Fibroblast of skin of back (primary cell): ENCODE measurements around the gene SDC4.
A peak's percentile ranks its signal among the peaks of the same experiment; 100 is the strongest.

ENCODE experiments used
- DNase-seq: peaks from one replicate; pipeline ENCODE4 v3.0.0-alpha.2; 2013

SDC4 gene

DNA sequence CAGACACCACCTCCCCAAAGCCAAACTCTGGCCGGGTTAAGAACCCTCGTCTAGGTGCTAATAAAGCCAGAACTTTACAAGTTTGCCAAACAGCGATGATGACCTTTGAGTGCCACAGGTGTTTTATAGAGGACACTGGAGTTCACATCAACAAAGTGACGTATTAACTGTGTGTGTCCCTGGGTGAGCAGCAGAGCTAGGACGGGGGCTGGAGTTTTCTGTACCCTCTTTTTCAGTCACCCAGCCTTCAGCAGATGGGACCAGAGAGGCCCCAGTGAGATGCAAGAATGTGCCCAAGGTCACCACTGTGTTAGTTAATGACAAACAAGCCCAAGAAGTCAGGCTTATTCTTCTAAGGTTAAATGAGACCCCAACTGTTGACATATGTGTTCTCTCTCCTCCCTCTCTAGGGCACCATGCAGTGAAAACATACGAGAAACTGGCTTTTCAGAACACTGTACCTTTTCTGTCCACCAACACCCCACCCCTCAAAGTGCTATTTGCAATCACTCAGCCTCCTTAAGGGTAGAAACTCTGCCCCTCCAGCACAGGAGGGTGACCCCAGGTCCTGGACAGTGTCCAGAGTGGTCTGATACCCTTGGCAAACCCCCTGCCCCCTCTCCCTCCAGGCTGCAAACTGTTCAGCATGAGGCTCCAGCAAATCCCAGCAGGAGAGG, 5.2 kb downstream of the SDC4 start:
- DNase-seq, result no peak

DNA sequence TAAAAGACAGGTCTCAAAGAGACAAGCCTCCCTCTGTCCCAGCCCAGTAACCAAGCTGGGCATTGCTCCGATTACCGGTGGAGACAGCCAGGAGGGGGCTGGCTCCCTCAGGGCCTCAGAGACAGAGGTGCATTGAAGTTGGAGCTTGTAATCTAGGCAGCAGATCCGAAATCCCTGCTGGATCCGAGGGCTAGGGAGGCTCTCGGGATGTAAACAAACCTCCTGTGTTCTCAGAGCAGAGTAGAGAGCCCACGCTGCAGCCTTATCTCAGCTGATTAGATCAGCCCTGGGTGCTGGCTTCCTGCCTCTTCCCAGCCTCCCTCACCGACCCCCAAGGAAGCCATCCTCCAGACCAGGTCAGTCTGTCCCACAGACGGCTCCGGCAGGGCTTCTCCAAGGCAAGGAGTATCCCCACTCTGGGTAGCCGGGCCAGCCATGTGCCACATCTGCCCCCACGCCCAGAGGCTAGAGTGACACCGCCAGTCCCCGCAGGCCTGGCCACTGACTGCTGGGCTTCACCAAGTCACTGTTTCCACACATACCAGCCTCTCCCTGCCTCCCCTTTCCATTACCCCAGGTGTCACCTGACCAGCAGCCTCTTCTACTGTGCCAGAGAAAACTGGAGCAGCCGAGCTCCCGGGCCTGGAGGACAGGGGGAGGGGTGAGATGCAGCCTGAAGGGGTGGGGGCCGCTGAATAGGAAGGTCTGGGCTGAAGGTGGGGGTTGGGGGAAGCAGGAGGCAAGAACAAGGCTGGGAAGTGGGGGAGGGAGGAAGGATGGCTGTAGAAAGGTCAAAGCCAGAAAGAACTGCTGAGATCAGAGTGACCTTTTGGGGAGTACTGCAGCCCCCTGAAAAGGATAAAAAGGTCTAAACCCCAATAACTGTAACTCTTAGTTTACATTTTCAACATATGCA, 6.0 kb downstream of the SDC4 start:
- peak; percentile 35 for DNase-seq

DNA sequence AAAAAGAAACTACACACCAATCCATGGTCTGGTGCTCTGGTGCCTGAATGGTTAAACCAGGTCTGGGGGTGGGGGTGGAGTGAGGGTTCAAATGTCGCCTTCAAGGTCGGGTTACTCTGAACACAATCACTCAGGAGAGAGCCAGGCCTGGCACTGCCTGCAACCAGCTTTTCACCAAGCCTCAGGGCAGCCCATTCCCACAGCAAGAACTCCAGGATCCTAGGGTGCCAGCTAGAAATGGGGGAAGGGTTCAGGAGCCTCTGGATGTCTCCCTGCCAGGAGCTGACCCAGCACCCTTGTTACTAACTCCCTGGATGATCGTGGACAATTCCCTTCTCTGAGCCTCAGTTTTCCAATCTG, 6.7 kb downstream of the SDC4 start:
- DNase-seq, result no peak

DNA sequence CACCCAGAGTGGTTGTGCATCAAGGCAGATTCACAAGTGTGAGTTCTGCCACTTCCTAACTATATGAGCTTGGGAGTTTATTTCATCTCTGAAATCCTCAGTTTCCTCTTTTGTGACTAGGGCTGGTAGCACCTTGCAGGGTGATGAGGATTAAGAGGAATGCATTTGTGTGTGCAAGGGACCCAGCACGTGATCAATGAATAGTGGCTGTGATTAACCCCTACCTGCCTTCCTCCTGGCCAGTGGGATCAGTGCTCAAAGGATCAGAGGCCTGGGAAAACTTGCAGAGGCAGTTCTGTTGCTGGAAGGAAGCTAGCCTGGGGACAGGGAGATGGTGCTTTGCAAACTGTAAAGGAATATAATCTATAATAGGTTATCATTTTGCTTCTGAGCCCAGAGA, 7.3 kb downstream of the SDC4 start:
- no peak for DNase-seq

DNA sequence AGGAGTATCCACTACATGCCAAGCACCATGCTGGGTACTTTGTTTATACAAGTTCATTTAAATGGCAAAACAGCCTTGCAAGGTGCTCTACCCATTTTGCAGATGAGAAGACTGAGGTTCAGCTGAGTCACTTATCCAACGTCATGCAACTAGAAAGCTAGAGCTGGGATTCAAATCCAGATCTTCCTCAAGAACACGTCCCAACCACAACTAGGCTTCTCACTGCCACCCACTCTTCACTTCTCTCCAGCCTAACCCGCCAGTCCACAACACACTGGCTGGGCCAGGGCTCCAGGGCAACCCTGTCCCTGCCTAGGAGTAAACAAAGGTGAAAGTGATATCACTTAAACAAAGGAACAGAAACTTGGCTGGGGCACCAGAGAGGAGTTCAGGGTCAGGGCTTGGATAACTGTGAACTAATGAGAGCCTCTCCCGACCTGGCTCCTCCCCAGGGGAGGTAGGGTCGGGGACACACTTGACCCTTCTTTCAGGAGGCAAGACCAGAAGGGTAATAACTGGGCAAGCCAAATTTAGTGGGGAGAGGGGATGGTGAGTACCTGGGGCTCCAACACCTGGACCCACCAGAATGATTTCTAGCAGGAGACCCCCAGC, 7.9 kb downstream of the SDC4 start:
- no peak for DNase-seq

DNA sequence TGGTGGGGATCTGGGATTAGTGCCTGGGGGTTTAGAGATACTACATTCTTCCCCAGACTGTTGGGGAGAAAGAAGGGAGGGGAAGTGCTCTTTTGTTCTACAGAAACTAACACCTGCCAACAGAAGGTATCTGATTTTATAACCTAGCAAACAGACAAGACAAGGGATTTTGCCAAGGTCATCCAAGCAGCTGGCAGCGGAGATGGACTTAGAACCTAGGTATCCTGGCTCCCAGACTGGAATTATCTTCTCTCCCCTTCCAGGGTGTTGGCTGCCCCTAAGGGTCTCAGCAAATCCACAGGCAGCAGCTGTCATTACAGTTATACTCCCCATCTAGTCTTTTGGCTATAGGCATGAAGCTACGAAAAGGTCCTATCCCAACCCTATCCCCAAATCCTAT, 8.4 kb downstream of the SDC4 start:
- DNase-seq, result no peak

DNA sequence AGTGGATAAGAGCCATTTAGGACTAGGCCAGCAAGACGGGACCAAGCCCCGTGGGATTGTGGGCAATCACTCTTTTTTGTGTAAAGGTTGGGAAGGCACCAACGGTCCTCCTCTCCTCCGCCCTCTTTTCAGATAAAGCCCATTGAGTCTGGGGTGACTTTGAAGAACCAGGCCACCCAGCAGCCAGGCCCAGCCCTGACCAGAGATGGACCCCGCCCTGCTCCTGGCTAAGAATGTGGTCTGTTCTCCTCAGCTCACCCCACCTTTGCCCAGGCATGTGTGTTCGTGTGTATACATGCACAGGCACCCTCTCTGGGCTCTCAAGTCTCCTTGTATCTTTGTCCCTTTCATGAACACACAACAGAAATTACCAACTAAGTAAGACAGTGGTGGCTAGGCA, 9.1 kb downstream of the SDC4 start:
- DNase-seq, result no peak

DNA sequence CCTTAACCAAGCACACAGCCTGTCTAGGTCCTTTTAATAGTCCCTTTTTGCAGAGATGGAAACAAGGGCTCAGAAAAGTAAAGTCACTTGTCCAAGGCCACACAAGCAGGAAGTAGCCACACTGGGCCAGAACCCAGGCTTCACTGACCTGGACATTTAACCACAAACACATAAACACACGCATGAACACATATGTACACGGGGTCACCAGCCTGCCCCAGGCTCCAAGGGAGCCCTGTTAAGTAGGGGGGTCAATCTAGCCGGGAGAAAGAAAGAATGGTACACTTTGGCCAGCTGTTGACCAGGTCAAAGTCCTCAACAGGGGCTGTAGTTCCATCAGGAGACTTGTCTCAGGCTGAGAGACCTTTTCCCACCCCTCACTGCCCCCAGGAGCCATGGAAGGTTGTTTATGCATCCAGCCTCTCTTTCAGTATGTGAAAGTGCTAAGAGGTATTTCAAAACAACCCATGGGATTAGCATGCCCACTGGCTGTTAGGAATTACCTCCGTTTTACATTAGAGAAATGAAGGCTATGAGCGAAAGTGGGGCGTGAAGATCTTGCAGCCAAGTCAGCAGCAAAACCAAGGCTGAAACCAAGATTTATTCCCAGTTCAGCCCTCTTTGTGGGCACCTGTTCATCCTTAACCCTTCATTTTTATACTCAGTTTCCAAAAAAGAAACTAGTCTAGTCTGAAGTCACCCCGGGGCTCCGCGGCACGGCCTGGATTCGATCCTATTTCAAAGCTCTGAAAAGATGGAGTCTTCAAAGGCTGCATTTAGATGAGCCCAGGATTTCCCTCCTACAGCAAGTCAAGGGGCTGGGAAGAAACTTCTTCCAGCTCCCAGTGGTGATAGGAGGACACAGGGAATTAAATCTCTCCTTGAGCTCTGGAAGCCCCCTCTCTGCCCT, 9.8 kb downstream of the SDC4 start:
- DNase-seq, result no peak

DNA sequence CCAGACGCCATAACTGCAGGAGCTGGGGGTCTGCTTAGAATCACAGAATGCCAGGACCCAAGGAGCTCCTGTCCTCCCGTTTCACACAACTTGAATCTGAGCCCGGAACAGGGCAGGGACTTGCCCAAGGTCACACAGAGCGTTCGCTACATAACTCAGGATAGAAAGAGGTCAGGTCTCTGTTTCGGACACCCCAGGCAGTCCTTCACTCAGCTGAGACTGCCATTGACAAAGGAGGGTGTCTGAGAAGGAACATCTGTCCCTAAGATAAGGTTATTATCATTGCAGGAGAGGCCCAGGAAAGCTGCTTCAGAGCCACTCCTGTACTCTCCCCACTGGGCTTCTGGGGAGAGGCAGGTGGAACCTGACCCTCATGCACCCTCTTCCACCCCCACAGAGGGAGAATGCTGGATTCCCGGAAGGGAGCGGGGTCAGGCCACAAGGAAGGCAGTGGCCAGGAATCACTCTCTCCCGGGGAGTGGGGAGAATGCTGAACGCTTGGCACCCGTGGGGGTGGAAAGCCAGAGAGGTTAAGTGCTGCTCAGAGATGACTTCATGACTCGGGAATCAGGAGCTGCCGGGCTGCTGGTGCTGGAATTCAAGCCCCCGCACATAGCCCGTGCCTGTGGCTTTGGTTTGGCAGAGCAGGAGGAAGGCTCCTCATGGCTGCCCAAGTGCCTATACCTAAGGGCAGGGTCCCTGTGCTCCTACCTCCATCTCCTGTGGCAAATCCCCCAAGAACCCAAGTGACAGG, 10.7 kb downstream of the SDC4 start:
- DNase-seq, result peak; percentile 94

DNA sequence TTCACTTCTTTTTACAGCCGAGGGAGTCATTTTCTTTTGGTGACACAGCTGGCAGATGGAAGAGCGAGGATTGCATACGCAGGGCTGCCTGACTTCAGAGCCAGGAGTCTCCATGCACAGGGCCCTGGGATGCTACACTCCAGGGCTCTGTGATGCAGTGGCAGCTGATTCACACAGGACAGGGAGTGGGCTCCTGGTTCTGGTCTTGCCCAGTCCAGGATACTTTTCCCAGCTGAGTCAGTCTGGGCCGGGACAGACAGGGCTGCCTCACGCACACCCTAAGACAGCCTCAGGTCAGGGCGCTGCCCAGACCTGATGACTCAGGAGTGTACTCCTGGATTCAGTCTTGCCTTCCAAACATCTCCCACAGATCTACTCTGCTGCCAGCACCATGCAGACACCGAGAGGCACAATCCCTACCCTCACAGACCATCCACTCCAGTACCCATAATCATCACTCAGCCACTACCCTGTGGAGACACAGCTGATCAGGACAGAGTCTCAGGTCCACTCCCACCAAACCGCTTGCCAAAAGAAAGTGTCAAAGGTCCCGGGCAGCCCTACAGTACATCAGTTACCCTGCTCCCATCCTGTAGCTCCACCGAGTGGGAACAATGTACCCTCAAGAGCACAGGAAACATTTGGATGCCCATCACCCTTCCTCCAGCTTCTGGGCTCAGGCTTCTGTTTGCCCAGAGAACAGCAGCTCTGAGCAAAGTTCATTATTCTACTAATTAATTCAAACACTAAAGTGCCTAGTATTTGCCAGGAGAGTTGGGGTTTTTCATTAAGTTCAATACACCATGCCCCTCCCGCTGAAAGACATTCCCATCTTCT, 11.5 kb downstream of the SDC4 start:
- peak; percentile 80 for DNase-seq

DNA sequence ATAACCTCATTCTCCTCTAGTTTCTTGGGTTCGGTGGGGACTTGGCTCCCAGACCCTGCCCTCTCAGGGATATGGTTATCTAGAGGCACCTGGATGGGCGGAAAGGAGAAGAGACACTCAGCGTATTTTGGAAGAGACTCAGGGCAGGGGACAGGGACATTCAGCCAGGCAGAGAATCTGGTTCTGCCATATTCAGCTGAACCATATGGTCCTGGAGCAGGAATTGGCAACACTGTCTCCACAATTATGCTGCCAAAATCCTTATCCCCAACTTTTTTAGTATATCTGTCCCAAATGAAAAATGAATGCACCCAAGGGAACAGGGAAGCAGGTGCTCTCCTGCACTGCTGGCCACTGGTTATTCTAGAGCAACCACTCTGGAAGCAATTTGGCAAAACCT, 17.7 kb downstream of the SDC4 start:
- no peak for DNase-seq

DNA sequence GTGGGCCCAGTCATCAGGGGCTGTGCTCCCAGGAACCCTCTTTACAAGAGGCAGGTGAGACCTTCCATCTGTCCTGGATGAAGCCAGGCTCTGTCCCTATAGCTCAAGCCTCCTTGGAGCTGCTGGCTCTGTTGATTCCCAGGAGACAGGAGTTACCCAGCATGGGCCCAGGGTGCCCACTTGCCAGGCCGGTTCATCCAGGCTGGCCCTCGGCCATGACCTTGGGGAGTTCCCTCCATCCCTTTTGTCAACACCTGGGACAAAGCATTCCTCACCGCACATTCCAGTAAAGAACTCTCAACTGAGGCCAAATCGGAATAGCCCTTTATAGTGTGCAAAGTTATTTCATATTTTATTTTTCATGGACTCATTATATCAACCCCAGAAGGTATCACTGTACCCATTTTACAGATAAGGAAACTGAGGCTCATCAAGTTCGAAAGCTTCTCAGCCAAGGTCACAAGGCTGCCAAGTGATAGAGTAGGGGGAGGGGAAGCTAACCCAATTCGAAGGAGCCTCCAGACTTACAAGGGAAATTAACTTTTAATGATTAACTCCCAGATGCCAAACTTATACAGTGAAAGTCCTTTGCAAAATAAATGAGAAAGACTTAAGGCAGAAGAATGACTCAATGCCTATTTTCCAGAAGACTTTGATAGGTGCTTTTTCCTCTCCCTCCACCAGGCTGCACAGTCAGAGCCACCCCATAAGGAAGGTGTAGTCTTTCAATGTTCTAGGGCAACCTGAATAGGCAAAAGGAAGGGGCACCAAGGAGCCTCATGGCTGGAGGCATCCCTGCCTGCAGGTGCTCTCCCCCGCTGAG, 18.5 kb downstream of the SDC4 start:
- DNase-seq, result no peak

DNA sequence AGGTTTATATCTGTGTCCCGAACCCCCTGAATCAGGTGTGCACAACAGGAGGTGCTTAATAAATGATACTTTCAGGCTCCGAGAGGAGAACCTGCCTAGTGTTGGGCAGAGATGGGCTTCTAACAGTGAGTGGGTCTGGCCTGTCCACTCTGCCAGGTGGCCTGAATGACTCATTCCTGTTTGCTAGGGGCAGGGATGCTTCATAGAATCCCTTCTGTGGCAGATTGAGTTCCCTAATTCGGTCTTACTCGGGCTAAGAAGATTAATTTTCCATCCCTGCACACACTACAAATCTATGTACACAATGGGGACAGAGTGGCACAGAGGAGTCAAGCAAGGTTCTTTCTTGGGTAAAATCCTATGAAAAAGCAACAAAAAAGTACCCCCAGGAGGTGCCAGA, 19.8 kb downstream of the SDC4 start:
- DNase-seq, result no peak

DNA sequence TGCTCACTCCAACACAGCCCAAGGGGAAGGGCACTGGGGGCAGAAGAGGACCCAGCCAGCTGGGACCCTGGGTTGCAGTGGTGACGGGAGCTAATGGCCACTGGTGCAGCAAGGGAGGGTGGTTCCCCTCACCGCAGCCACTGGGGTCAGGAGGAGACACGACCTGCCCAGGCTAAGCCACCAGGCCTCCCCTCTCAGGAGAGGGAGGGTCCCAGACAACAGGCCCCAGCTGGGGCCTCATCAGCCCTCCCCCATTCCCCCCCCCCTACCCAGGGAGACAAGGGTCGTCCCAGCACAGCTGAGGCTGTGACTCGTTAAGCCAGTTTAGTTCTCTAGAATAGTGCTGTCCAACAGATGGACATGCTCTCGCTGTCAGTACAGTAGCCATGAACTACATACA, 22.9 kb downstream of the SDC4 start:
- no peak for DNase-seq

DNA sequence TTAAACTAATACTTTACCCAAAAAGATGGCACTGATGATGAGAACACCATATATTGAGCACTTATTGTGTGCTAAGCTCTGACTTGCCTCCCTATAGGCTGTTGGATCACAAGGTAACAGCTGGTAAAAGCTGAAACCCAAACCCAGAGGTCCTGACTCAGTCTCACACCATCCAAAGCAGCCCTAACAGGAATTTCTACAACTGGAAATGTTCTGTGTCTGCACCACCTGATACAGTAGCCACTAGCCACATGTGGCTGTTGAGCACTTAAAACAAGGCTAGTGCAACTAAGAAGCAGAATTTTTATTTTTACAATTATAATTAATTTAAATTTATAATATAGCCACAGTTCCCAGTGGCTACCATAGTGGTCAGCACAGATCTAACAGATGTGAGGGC, 24.5 kb downstream of the SDC4 start:
- DNase-seq, result no peak

DNA sequence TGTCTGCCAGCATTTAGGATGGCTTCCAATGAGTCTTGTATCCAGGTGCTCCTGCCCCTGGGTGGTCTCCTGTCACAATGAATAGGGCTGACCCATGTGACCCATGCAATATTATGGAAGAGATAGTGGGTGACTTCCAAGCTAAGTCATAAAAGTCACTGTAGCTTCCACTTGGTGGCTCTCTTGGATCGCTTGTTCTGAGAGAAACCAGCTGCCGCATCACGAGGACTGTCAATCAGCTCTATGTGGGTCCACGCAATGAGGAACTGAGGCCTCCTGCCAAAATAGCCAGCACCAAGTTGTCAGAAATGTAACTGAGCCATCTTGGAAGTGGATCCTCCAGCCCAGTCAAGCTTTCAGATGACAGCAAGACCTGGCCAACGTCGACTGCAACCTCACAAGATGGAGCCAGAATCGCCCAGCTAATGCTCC, 25.3 kb downstream of the SDC4 start:
- peak; percentile 51 for DNase-seq

DNA sequence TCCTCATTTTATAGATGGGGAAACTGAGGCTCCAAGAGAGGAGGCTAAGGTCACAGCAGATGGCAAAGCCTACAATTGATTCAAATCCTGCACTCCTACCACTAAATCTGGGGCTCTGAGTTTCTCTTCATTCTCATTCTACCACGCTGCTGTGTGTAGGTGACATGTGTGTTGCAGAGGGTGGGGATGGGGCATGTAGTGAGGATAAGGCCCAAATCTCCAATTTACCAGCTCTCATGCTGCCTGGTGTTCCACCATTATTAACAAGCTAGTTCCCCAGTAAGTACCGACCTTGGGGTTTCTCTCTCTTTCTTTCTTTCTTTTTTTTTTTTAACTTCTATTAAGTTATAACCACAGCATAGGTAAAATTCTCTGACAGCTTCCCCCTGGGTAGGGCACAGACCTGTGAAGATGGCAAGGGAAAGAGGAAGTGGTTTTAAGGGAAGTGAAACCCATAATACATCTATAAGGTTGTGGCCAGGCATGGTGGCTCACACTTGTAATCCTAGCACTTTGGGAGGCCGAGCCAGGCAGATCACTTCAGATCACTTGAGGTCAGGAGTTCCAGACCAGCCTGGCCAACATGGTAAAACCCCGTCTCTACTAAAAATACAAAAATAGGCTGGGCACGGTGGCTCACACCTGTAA, 27.2 kb downstream of the SDC4 start:
- DNase-seq, result no peak

DNA sequence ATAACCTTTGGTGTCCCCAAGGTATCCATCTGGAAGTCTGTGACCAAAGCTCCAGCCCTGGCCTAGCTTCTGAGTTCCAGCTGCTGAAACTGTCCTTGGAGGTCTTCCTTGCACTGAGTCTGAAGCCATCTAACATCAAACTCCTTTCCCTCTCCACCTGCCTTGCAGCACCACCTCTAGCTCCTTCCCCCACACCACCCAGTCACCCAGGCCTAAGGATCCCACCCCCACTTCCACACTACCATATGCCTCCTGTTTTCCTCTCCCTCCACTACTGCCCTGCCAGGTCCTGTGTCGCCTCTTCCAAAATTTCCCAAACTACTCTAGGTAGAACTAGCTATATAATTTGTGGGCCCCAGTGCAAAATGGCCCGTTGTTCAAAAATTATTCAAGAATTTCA, 29.3 kb downstream of the SDC4 start:
- no peak for DNase-seq

DNA sequence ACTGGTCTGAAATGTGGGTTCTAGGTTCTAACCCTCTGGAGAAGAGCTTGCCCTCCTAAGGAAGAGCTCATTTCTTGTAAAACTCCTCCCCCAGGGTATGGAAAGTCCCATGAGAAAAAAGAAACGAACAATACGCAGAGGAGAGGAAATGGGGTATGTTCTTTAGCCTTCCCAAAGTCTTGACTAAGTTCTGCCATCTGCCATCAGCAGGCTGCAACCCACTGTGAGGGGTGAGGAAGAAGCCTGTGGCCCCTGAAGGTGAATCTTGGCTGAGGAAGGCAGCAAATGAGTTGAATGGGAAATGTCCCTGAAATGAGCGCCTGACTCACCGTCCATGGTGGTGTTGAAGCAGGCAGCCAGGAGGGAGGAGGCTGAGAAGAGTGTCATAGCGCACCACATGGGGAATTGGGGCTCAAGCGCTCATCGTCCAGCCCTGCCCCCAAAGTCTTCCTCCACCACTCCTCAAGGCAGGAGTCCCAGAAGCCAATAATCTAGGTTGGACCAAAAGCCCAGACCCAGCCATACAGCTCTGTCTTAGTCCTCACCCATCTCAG, 29.8 kb downstream of the SDC4 start:
- DNase-seq, result no peak
